ENCODE data around the gene PARP12.

The PARP12 gene

DNA sequence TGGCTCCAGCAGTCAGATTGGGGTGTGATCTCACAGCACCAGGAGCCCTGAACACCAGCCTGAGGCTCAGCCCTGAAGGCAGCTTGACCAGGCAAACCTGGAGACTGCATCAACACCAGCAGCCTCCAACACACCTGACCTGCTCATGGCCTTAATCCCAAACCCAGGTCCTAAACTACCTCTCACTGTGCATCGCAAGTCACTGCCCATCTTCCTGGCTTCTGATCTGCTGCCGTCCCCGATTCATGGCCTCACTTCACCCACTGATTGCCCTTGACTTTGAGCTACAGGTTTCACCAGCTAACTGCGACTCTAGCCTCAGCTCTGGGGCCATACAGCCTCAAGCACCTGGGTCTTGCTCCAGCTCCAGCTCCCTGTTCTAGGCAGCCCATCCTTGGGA, 49.1 kb downstream of the PARP12 start:
- no peaks in the 10 kb centered on the region for H3K36me3 ChIP-seq (ENCODE audit: insufficient read depth, low read length)

GRCh38 chr7:140010194-140010895, 52.4 kb downstream of the PARP12 start:
- Histone ChIP-seq H3K9me3 (ENCODE audit: low read length) (no peaks in the 10 kb centered on the region), H3K27me3 (ENCODE audit: insufficient read depth, low read length) (peaks cover 4% of the 10 kb centered on the region), H2AFZ (ENCODE audit: low read depth, low read length) (no peak overlapping the region), H3K4me1 (ENCODE audit: insufficient read depth, low read length) (no peaks in the 10 kb centered on the region), H3K36me3 (ENCODE audit: insufficient read depth, low read length) (no peaks in the 10 kb centered on the region), H3K4me3 (ENCODE audit: low read length) (no peak overlapping the region)

More for the DNA sequence above, 49.1 kb downstream of the PARP12 start:
- Histone ChIP-seq H2AFZ (ENCODE audit: low read depth, low read length) (no peak overlapping the region), H3K4me1 (ENCODE audit: insufficient read depth, low read length) (no peaks in the 10 kb centered on the region), H3K4me3 (ENCODE audit: low read length) (no peak overlapping the region), H3K9me3 (ENCODE audit: low read length) (no peaks in the 10 kb centered on the region), H3K27me3 (ENCODE audit: insufficient read depth, low read length) (peaks cover 4% of the 10 kb centered on the region)

DNA sequence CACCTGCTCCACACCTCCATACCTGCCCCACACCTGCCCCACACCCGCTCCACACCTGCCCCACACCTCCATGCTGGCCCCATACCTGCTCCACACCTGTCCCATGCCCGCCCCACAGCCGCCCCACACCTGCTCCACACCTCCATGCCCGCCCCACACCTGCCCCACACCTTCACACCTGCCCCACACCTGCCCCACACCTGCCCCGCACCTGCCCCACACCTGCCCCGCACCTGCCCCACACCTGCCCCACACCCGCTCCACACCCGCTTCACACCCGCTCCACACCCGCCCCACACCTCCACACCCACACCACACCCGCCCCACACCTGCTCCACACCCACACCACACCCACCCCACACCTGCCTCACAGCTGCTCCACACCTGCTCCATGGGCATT, 53.0 kb downstream of the PARP12 start:
- Histone ChIP-seq H3K4me3 (ENCODE audit: low read length) (no peak overlapping the region), H3K27me3 (ENCODE audit: insufficient read depth, low read length) (peaks cover 4% of the 10 kb centered on the region), H2AFZ (ENCODE audit: low read depth, low read length) (no peak overlapping the region)

DNA sequence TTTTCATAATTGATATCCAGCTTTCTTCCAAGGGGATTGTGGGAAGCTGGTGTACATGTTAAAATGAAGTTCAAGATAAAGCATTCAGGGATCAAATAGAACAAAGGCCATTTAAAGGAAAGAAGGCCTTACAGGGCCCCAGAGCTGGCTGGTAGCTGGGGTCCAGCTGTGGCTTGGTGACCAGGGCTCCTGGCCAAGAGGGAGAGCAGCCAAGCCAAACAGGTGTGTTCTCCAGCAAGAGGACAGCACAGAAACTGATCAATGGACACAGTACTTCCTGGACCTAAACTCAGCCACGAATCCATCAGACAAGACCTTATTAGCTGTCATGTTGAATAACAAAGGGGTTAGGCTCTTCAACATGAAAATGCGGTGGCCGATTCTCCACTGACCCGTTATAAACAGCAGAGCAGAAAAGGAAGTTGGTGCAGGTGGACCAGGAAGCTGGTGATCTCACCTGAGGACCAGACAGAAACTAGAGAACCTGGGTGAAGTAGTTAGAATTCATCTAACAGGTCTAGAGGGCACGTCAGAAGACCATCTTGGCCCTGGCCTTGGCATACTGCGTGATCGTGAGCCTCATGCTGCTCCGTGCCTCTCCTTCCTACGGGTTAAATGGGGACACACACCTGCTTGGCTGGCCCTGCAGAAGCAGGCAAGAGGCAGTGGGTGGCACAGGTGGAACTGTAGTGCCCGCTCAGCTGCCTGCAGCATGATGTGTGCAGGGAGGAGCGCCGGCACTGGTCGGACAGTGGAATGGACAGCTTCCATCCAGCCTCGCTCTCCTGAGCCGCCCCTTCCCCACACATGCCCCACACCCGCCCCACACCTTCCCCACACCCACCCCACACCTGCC, 53.8 kb downstream of the PARP12 start:
- peaks cover 4% of the 10 kb centered on the region for H3K27me3 ChIP-seq (ENCODE audit: insufficient read depth, low read length)
- no peak overlapping the region for H2AFZ ChIP-seq (ENCODE audit: low read depth, low read length)
- no peaks in the 10 kb centered on the region for H3K4me1 ChIP-seq (ENCODE audit: insufficient read depth, low read length)
- H3K4me3 ChIP-seq (ENCODE audit: low read length), result no peak overlapping the region
- no peaks in the 10 kb centered on the region for H3K9me3 ChIP-seq (ENCODE audit: low read length)
- H3K36me3 ChIP-seq (ENCODE audit: insufficient read depth, low read length), result no peaks in the 10 kb centered on the region

More for the DNA sequence above, 53.0 kb downstream of the PARP12 start:
- no peaks in the 10 kb centered on the region for H3K4me1 ChIP-seq (ENCODE audit: insufficient read depth, low read length)
- H3K36me3 ChIP-seq (ENCODE audit: insufficient read depth, low read length), result no peaks in the 10 kb centered on the region
- H3K9me3 ChIP-seq (ENCODE audit: low read length), result no peaks in the 10 kb centered on the region

DNA sequence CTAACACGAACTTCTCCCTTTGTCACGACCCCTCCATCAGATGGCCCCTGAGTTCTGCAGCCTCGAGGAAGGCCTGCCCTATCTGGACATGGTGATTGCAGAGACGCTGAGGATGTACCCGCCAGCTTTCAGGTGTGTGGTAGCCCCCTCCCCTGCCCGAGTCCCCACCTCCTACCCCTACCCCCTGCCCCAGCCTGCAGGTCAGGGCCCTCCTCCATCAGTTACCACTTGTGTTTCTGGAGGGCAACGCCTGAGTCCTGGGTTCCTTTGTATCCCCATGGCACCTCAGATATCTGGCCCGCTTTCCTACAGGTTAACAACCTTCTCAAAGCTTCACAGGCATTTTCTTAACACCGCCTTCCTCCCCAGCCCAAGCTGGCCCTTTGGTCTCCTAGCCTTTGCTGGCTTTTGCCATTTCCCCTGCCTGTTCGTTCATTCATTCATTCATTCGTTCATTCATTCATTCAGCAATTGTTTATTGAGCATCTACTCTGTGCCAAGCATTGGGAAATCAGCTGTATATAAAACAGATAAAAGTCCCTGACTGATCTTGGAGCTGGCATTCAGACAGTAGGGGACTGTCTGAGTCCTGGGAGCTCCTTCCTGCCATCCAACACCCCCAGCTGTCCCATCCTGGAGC, 55.6 kb downstream of the PARP12 start:
- Histone ChIP-seq H3K9me3 (ENCODE audit: low read length) (no peaks in the 10 kb centered on the region), H3K36me3 (ENCODE audit: insufficient read depth, low read length) (no peaks in the 10 kb centered on the region), H3K27me3 (ENCODE audit: insufficient read depth, low read length) (peaks cover 2% of the 10 kb centered on the region), H3K4me1 (ENCODE audit: insufficient read depth, low read length) (no peaks in the 10 kb centered on the region), H2AFZ (ENCODE audit: low read depth, low read length) (no peak overlapping the region), H3K4me3 (ENCODE audit: low read length) (no peak overlapping the region)

GRCh38 chr7:140006600-140006999, 56.2 kb downstream of the PARP12 start:
- Histone ChIP-seq H3K9me3 (ENCODE audit: low read length) (no peaks in the 10 kb centered on the region), H3K36me3 (ENCODE audit: insufficient read depth, low read length) (no peaks in the 10 kb centered on the region)

GRCh38 chr7:140005754-140006503, 56.8 kb downstream of the PARP12 start:
- no peak overlapping the region for H3K4me3 ChIP-seq (ENCODE audit: low read length)
- no peaks in the 10 kb centered on the region for H3K4me1 ChIP-seq (ENCODE audit: insufficient read depth, low read length)
- no peaks in the 10 kb centered on the region for H3K9me3 ChIP-seq (ENCODE audit: low read length)

More at GRCh38 chr7:140006600-140006999, 56.2 kb downstream of the PARP12 start:
- no peaks in the 10 kb centered on the region for H3K27me3 ChIP-seq (ENCODE audit: insufficient read depth, low read length)
- H3K4me1 ChIP-seq (ENCODE audit: insufficient read depth, low read length), result no peaks in the 10 kb centered on the region
- H2AFZ ChIP-seq (ENCODE audit: low read depth, low read length), result no peak overlapping the region
- H3K4me3 ChIP-seq (ENCODE audit: low read length), result no peak overlapping the region

GRCh38 chr7:140005341-140005740, 57.4 kb downstream of the PARP12 start:
- Histone ChIP-seq H3K27me3 (ENCODE audit: insufficient read depth, low read length) (no peaks in the 10 kb centered on the region), H3K9me3 (ENCODE audit: low read length) (no peaks in the 10 kb centered on the region), H3K4me3 (ENCODE audit: low read length) (no peak overlapping the region), H3K4me1 (ENCODE audit: insufficient read depth, low read length) (no peaks in the 10 kb centered on the region), H3K36me3 (ENCODE audit: insufficient read depth, low read length) (no peaks in the 10 kb centered on the region), H2AFZ (ENCODE audit: low read depth, low read length) (no peak overlapping the region)

More at GRCh38 chr7:140005754-140006503, 56.8 kb downstream of the PARP12 start:
- H2AFZ ChIP-seq (ENCODE audit: low read depth, low read length), result no peak overlapping the region
- H3K36me3 ChIP-seq (ENCODE audit: insufficient read depth, low read length), result no peaks in the 10 kb centered on the region
- H3K27me3 ChIP-seq (ENCODE audit: insufficient read depth, low read length), result no peaks in the 10 kb centered on the region

DNA sequence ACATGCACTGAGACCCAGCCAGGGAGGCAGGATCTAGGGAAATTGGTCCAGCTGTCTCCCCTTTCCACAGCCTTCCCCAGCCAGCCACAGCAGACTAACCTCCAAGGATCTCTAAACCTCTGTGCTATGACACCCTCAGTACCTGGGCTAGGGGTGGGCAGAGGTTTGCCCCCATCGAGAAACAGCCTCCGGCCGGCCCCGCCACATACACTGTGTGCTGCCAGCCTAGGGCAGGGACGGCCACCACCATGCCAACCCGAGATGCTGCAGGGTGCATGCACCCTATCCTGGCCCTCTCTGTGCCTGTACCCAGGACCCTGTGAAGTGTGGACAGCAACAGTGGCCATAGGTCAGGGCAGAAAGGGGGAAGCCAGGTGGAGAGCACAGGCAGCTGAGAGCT, 58.1 kb downstream of the PARP12 start:
- Histone ChIP-seq H3K9me3 (ENCODE audit: low read length) (no peaks in the 10 kb centered on the region), H3K4me1 (ENCODE audit: insufficient read depth, low read length) (no peaks in the 10 kb centered on the region), H3K36me3 (ENCODE audit: insufficient read depth, low read length) (no peaks in the 10 kb centered on the region), H3K4me3 (ENCODE audit: low read length) (no peak overlapping the region), H3K27me3 (ENCODE audit: insufficient read depth, low read length) (no peaks in the 10 kb centered on the region), H2AFZ (ENCODE audit: low read depth, low read length) (no peak overlapping the region)

GRCh38 chr7:140003913-140004382, 58.8 kb downstream of the PARP12 start:
- Histone ChIP-seq H2AFZ (ENCODE audit: low read depth, low read length) (no peak overlapping the region), H3K4me1 (ENCODE audit: insufficient read depth, low read length) (no peaks in the 10 kb centered on the region), H3K4me3 (ENCODE audit: low read length) (no peak overlapping the region), H3K27me3 (ENCODE audit: insufficient read depth, low read length) (no peaks in the 10 kb centered on the region), H3K36me3 (ENCODE audit: insufficient read depth, low read length) (no peaks in the 10 kb centered on the region), H3K9me3 (ENCODE audit: low read length) (no peaks in the 10 kb centered on the region)

DNA sequence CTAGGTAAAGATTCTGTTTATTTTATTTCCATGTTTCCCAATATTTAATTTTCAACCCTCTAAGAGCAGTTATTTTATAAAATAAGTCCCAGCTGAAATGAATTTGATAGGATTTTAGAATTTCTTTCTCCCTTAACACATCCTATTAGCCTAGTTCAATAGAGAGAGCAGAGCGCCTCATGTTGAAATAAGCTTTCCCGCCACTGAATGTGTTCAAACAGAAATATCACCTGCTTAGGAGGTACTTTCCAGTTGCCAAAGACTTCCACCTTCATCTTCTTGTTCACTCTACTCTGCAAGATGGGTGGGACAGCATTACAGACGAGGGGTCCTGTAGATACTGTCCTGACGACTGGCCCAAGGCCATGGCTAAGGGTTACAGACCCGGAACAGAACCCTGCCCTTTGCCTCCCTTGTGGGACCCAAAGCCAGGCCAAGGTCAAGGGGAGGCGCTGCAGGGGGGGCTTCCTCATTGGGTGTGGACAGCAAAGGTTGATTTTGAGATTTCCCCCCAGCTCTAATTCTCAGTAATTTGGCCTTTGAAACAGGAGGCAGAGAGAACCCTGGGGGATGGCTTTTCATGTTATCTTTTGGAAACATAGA, 62.0 kb downstream of the PARP12 start:
- H3K9me3 ChIP-seq (ENCODE audit: low read length), result no peaks in the 10 kb centered on the region
- no peak overlapping the region for H2AFZ ChIP-seq (ENCODE audit: low read depth, low read length)
- no peaks in the 10 kb centered on the region for H3K36me3 ChIP-seq (ENCODE audit: insufficient read depth, low read length)
- no peak overlapping the region for H3K4me3 ChIP-seq (ENCODE audit: low read length)
- no peaks in the 10 kb centered on the region for H3K4me1 ChIP-seq (ENCODE audit: insufficient read depth, low read length)
- H3K27me3 ChIP-seq (ENCODE audit: insufficient read depth, low read length), result no peaks in the 10 kb centered on the region

DNA sequence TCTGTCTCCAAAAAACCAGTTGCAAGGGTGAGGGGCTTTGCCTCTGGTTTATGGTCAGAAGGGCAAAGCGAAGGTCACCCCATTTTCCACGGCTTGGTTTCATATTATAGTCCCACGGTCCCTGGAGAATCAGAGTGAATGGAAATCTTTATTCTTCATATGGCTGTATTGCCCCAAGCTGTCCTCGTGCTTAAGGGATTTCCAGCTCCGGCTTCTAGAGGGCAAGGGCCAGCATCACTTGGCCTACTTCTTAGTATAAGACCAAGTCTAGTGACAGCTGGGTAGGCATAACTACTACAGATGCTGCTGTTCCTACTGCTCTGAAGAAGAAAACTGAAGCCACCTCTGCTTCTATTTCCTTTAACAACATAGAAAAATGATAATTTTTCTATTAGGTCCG, 63.2 kb downstream of the PARP12 start:
- H3K4me1 ChIP-seq (ENCODE audit: insufficient read depth, low read length), result no peaks in the 10 kb centered on the region
- no peaks in the 10 kb centered on the region for H3K9me3 ChIP-seq (ENCODE audit: low read length)
- no peak overlapping the region for H2AFZ ChIP-seq (ENCODE audit: low read depth, low read length)
- no peak overlapping the region for H3K4me3 ChIP-seq (ENCODE audit: low read length)
- no peaks in the 10 kb centered on the region for H3K36me3 ChIP-seq (ENCODE audit: insufficient read depth, low read length)
- H3K27me3 ChIP-seq (ENCODE audit: insufficient read depth, low read length), result no peaks in the 10 kb centered on the region
